H9 (cell line): Measurements from ENCODE around the gene PIH1D2. TPM values are rescaled to one million over a fixed set of nuclear protein-coding genes. Genes with fewer than 3 reads are reported as not detected.

Experiments used
- DNase-seq: peaks from one replicate; pipeline ENCODE4 v3.0.0-alpha.2; 2017
- H2AFZ ChIP-seq: one replicate; pipeline ENCODE4 v1.6.1; 2013; ENCODE audit warnings: mild to moderate bottlenecking, low read length, control low read depth, moderate library complexity
- H2AK5ac ChIP-seq: 2 replicates; pipeline ENCODE4 v1.6.1; 2013; ENCODE audit warnings: low read length, control low read depth, mixed read lengths; ENCODE audit not compliant: insufficient read length
- H2BK120ac ChIP-seq: one replicate; pipeline ENCODE4 v1.6.1; 2013; ENCODE audit warnings: low read depth, mild to moderate bottlenecking, low read length, control low read depth, inconsistent platforms; ENCODE audit not compliant: poor library complexity, severe bottlenecking
- H2BK12ac ChIP-seq: 2 replicates; pipeline ENCODE4 v1.6.1; 2013; ENCODE audit warnings: low read length, control low read depth, mixed read lengths, low read depth; ENCODE audit not compliant: insufficient read length
- H2BK15ac ChIP-seq: 2 replicates; pipeline ENCODE4 v1.6.1; 2013; ENCODE audit warnings: low read depth, low read length, control low read depth
- H2BK20ac ChIP-seq: one replicate; pipeline ENCODE4 v1.6.1; 2013; ENCODE audit warnings: low read depth, mild to moderate bottlenecking, low read length, control low read depth, inconsistent platforms; ENCODE audit not compliant: poor library complexity, severe bottlenecking
- H2BK5ac ChIP-seq: 2 replicates; pipeline ENCODE4 v1.6.1; 2013; ENCODE audit warnings: low read length, control low read depth, mixed read lengths; ENCODE audit not compliant: insufficient read length
- H3K14ac ChIP-seq: 2 replicates; pipeline ENCODE4 v1.6.1; 2013; ENCODE audit warnings: low read length, control low read depth; ENCODE audit not compliant: insufficient read depth
- H3K18ac ChIP-seq: 2 replicates; pipeline ENCODE4 v1.6.1; 2013; ENCODE audit warnings: low read depth, mild to moderate bottlenecking, mixed read lengths, low read length, control low read depth; ENCODE audit not compliant: insufficient read length
- H3K23ac ChIP-seq: 2 replicates; pipeline ENCODE4 v1.6.1; 2013; ENCODE audit warnings: low read length, control low read depth, mixed read lengths, low read depth; ENCODE audit not compliant: insufficient read length
- H3K23me2 ChIP-seq: 2 replicates; pipeline ENCODE4 v1.6.1; 2013; ENCODE audit warnings: low read depth, mild to moderate bottlenecking, mixed read lengths, low read length, control low read depth; ENCODE audit not compliant: insufficient read length, poor library complexity, severe bottlenecking
- H3K27ac ChIP-seq: 2 replicates; pipeline ENCODE4 v1.5.1; 2013; ENCODE audit warnings: low read length, control low read depth, mixed read lengths, low read depth; ENCODE audit not compliant: insufficient read length
- H3K27me3 ChIP-seq: 2 replicates; pipeline ENCODE4 v1.6.1; 2013; ENCODE audit warnings: low read length, control low read depth, inconsistent platforms; ENCODE audit not compliant: insufficient read depth
- H3K4ac ChIP-seq: 2 replicates; pipeline ENCODE4 v1.6.1; 2013; ENCODE audit warnings: low read depth, mild to moderate bottlenecking, control low read depth, inconsistent platforms, low read length, moderate library complexity
- H3K4me1 ChIP-seq: 2 replicates; pipeline ENCODE4 v1.6.1; 2013; ENCODE audit warnings: low read length, control low read depth, inconsistent platforms; ENCODE audit not compliant: insufficient read depth
- H3K4me2 ChIP-seq: 2 replicates; pipeline ENCODE4 v1.6.1; 2013; ENCODE audit warnings: low read length, control low read depth, mixed read lengths; ENCODE audit not compliant: insufficient read length, insufficient read depth
- H3K56ac ChIP-seq: 2 replicates; pipeline ENCODE4 v1.6.1; 2013; ENCODE audit warnings: low read depth, mild to moderate bottlenecking, mixed read lengths, low read length, control low read depth; ENCODE audit not compliant: insufficient read length
- H3K79me1 ChIP-seq: 2 replicates; pipeline ENCODE4 v1.6.1; 2013; ENCODE audit warnings: low read depth, mild to moderate bottlenecking, moderate library complexity, low read length, control low read depth, inconsistent platforms; ENCODE audit not compliant: insufficient read depth, poor library complexity, severe bottlenecking
- H3K79me2 ChIP-seq: 2 replicates; pipeline ENCODE4 v1.6.1; 2013; ENCODE audit warnings: low read length, control low read depth, inconsistent platforms; ENCODE audit not compliant: insufficient read depth
- H3K9ac ChIP-seq: 2 replicates; pipeline ENCODE4 v1.6.1; 2013; ENCODE audit warnings: low read length, control low read depth, mixed read lengths; ENCODE audit not compliant: insufficient read length; ENCODE audit errors: extremely low read depth
- H3K9me3 ChIP-seq: one replicate; pipeline ENCODE4 v1.6.1; 2013; ENCODE audit warnings: low read depth, low read length, inconsistent platforms; ENCODE audit not compliant: control insufficient read depth
- H3T11ph ChIP-seq: one replicate; pipeline ENCODE4 v1.6.1; 2013; ENCODE audit warnings: mild to moderate bottlenecking, low read length, control low read depth, inconsistent platforms
- H4K20me1 ChIP-seq: one replicate; pipeline ENCODE4 v1.6.1; 2013; ENCODE audit not compliant: control insufficient read depth, insufficient read length, insufficient read depth
- H4K5ac ChIP-seq: 2 replicates; pipeline ENCODE4 v1.6.1; 2013; ENCODE audit warnings: low read depth, mild to moderate bottlenecking, mixed read lengths, low read length, control low read depth; ENCODE audit not compliant: insufficient read length
- H4K8ac ChIP-seq: replicated peaks from 2 replicates; pipeline ENCODE4 v1.6.1; 2013; ENCODE audit warnings: low read length, control low read depth, mixed read lengths, low read depth; ENCODE audit not compliant: insufficient read length
- H4K91ac ChIP-seq: 2 replicates; pipeline ENCODE4 v1.6.1; 2013; ENCODE audit warnings: low read depth, mild to moderate bottlenecking, moderate library complexity, mixed read lengths, low read length, control low read depth; ENCODE audit not compliant: insufficient read length
- H3K27ac Mint-ChIP-seq, 3 experiments: 2 replicates in 2 of 3; 3 replicates in 1 of 3; pipeline ENCODE4 v1.8.0; 2020 to 2021; ENCODE audit warnings: mixed read lengths in 3 of 3, mild to moderate bottlenecking in 1 of 3, moderate library complexity in 1 of 3
- H3K27me3 Mint-ChIP-seq: 2 replicates; pipeline ENCODE4 v1.8.0; 2021; ENCODE audit warnings: low read depth, mild to moderate bottlenecking, moderate library complexity, mixed read lengths
- H3K36me3 Mint-ChIP-seq, 3 experiments: 2 replicates in 2 of 3; 3 replicates in 1 of 3; pipeline ENCODE4 v1.8.0; 2020 to 2021; ENCODE audit warnings: low read depth in 3 of 3, mixed read lengths in 3 of 3; ENCODE audit not compliant: insufficient read depth in 1 of 3
- H3K4me1 Mint-ChIP-seq, 2 experiments: 2 replicates each; pipeline ENCODE4 v1.8.0; 2020; ENCODE audit warnings: mixed read lengths in 2 of 2
- H3K4me3 Mint-ChIP-seq, 2 experiments: 2 replicates in 1 of 2; 3 replicates in 1 of 2; pipeline ENCODE4 v1.8.0; 2020 to 2021; ENCODE audit warnings: mild to moderate bottlenecking in 2 of 2, mixed read lengths in 2 of 2, moderate library complexity in 1 of 2
- H3K9me3 Mint-ChIP-seq, 2 experiments: 2 replicates in 1 of 2; 3 replicates in 1 of 2; pipeline ENCODE4 v1.8.0; 2020; ENCODE audit warnings: mild to moderate bottlenecking in 2 of 2, mixed read lengths in 2 of 2, moderate library complexity in 1 of 2
- CTCF ChIP-seq: fragments of 200-600 bp; sonication (generic); conservative IDR thresholded peaks from 3 replicates; pipeline ENCODE4 v1.8.0; 2021; ENCODE audit warnings: antibody characterized with exemption, mild to moderate bottlenecking
- WGBS: extraction: QIAGEN DNeasy Blood & Tissue Kit; methylation state at CpG from one replicate; pipeline ENCODE4 v1.1.7; 2013; ENCODE audit warnings: missing lambda C conversion rate, low lambda C conversion rate, mixed read lengths; ENCODE audit not compliant: insufficient read length; ENCODE audit errors: extremely low coverage; 5-methylcytosine and 5-hydroxymethylcytosine counted together
- total RNA-seq: library from RNA; stranded (reverse); gene quantifications from 2 replicates; pipeline ENCODE4 v1.2.1, GENCODE V29; 2021

PIH1D2 gene
- total RNA-seq, 1 experiment from 2014 or later = 1.1 TPM

GRCh38 chr11:112033902-112034301, 39.9 kb downstream of the PIH1D2 start:
- no peak overlapping the region for H3K18ac ChIP-seq
- H3K9me3 Mint-ChIP-seq = no peaks in the 10 kb centered on the region

More at GRCh38 chr11:112033902-112034301, 39.9 kb downstream of the PIH1D2 start:
- Histone ChIP-seq H3K79me1 (peaks cover 2% of the 10 kb centered on the region), H2BK15ac (no peak overlapping the region), H4K91ac (no peak overlapping the region), H2BK120ac (no peak overlapping the region), H3K27me3 (no peaks in the 10 kb centered on the region), H4K5ac (no peak overlapping the region), H3K9ac (no peak overlapping the region), H3T11ph (no peak overlapping the region), H3K14ac (no peak overlapping the region), H3K23ac (no peak overlapping the region), H2AK5ac (no peak overlapping the region), H4K20me1 (no peaks in the 10 kb centered on the region), H2BK5ac (no peak overlapping the region), H3K4me2 (no peak overlapping the region), H3K4ac (no peak overlapping the region), H2BK12ac (no peak overlapping the region), H3K27ac (no peak overlapping the region), H3K9me3 (no peaks in the 10 kb centered on the region), H3K4me1 (no peaks in the 10 kb centered on the region), H3K56ac (no peak overlapping the region), H4K8ac (no peak overlapping the region), H3K23me2 (no peaks in the 10 kb centered on the region), H2BK20ac (no peak overlapping the region), H3K79me2 (no peaks in the 10 kb centered on the region), H2AFZ (no peak overlapping the region)
- DNase-seq = no peak
- no peaks in the 10 kb centered on the region for H3K4me1 Mint-ChIP-seq
- no peak overlapping the region for H3K27ac Mint-ChIP-seq
- H3K27me3 Mint-ChIP-seq = no peaks in the 10 kb centered on the region
- H3K4me3 Mint-ChIP-seq = no peak overlapping the region
- peaks cover 36 to 77% (median 71%) of the 10 kb centered on the region in 3 experiments; a peak in 6 of 7 replicates for H3K36me3 Mint-ChIP-seq
- no peak for TF ChIP-seq CTCF
- WGBS = no CpG with 5 or more reads among the region's 3 CpGs
